ENCODE results near the gene CD4. TPM values are rescaled to one million over a fixed set of nuclear protein-coding genes. Genes with fewer than 3 reads are reported as not detected.

Gene CD4
- total RNA-seq, 2 experiments from 2014 or later = 324 to 327 TPM

DNA sequence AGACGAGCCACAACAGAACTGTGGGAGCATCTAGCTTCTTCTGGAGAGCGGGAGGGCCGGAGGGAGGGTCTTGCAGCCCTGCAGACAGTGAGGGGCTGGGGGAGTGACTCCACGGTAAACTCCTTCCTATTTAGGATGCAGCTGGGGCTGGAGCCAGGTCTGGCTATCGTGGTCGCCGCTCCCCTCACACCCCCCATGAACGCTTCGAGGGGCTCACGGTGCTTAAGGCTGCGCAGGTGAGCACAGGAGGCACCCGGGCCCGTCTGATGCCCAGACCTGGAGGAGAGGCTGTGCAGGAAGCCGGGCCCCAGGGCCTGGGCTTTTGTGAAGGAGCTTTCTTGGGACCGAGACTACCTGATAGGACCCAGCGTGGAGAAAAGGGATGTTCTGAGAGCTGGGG, 47.5 kb downstream of the CD4 start:
- Mint-ChIP-seq H3K27ac (no peak overlapping the region), H3K4me1 (peaks cover 9% of the 10 kb centered on the region), H3K9me3 (no peaks in the 10 kb centered on the region), H3K4me3 (no peak overlapping the region), H3K27me3 (peaks cover 8% of the 10 kb centered on the region), H3K36me3 (ENCODE audit: low read depth) (no peaks in the 10 kb centered on the region)
- ChIA-PET CTCF (interaction anchor here (0.8 to 3.9 kb wide), 11 partner anchors 8 to 113 kb away, joined by 3 to 35 read pairs (median 7); partner anchors contain the start of genes CDCA3, COPS7A, MLF2 and USP5), POLR2A (interaction anchor here (2.6 to 8.4 kb wide), 2 partner anchors 15 to 84 kb away, joined by 9 to 53 read pairs; partner anchors contain the start of genes CDCA3, MLF2 and USP5)
- DNase-seq = no peak

DNA sequence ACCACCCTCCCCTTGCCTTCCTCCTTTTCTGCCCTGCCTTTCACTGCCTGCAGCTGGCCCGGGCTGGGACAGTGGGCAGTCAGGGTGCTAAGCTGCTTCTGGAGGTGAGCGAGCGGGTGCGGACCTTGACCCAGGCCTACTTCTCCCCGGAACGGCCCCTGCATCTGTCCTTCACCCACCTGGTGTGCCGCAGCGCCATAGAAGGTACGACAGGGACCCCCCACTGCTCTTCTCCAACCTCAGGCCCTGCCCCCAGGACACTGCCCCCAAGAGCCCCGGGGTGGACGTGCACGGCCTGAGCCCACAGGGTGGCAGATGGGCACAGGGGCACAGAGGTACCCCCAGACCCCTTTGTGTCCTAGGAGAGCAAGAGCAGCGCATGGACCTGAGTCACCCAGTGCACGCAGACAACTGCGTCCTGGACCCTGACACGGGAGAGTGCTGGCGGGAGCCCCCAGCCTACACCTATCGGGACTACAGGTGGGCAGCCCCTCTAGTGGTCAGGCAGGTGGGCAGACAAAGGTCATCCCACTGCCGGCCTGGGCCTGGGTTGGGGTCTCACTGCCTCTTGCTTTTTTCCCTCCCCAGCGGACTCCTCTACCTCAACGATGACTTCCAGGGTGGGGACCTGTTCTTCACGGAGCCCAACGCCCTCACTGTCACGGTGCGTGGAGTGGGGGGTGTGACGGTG, 48.2 kb downstream of the CD4 start:
- H3K36me3 Mint-ChIP-seq (ENCODE audit: low read depth) = no peaks in the 10 kb centered on the region
- H3K4me3 Mint-ChIP-seq = no peak overlapping the region
- H3K4me1 Mint-ChIP-seq = peaks cover 9% of the 10 kb centered on the region
- H3K27me3 Mint-ChIP-seq = peaks cover 4% of the 10 kb centered on the region
- CTCF ChIA-PET = interaction anchor here (0.8 to 3.9 kb wide), 6 partner anchors 11 to 84 kb away, joined by 3 to 35 read pairs (median 8); partner anchors contain the start of genes CDCA3, MLF2 and USP5
- H3K9me3 Mint-ChIP-seq = no peaks in the 10 kb centered on the region
- DNase-seq = no peak
- no peak overlapping the region for H3K27ac Mint-ChIP-seq
- POLR2A ChIA-PET = interaction anchor here (2.6 to 8.4 kb wide), 2 partner anchors 14 to 85 kb away, joined by 9 to 53 read pairs; partner anchors contain the start of genes CDCA3, MLF2 and USP5

DNA sequence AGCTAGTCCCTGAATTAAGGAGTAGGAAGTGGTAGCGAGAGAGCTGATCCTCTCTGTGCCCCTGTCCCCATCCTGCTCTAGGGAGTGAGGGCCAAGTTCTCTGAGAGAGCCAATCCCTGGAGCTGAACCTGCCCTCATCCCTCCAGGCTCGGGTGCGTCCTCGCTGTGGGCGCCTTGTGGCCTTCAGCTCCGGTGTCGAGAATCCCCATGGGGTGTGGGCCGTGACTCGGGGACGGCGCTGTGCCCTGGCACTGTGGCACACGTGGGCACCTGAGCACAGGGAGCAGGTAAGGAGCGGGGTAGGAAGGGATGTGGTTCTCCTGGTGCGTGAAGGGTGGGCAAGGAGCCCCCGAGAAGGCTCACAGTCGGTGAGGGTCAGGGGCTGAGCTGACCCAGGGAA, 49.5 kb downstream of the CD4 start:
- no peak for DNase-seq
- no peaks in the 10 kb centered on the region for H3K36me3 Mint-ChIP-seq (ENCODE audit: low read depth)
- peaks cover 2% of the 10 kb centered on the region for H3K27me3 Mint-ChIP-seq
- no peak overlapping the region for H3K27ac Mint-ChIP-seq
- H3K4me3 Mint-ChIP-seq = no peak overlapping the region
- H3K4me1 Mint-ChIP-seq = peaks cover 9% of the 10 kb centered on the region
- no peaks in the 10 kb centered on the region for H3K9me3 Mint-ChIP-seq
- POLR2A ChIA-PET = interaction anchor here (1.4 to 2.5 kb wide), 3 partner anchors 9 to 13 kb away, joined by 5 to 19 read pairs (median 7); partner anchors contain the start of genes CDCA3, P3H3 and USP5
- CTCF ChIA-PET = interaction anchor here (0.6 to 1.1 kb wide), 3 partner anchors 13 to 179 kb away, joined by 3 to 4 read pairs (median 3); partner anchors contain the start of genes LPCAT3 and USP5

DNA sequence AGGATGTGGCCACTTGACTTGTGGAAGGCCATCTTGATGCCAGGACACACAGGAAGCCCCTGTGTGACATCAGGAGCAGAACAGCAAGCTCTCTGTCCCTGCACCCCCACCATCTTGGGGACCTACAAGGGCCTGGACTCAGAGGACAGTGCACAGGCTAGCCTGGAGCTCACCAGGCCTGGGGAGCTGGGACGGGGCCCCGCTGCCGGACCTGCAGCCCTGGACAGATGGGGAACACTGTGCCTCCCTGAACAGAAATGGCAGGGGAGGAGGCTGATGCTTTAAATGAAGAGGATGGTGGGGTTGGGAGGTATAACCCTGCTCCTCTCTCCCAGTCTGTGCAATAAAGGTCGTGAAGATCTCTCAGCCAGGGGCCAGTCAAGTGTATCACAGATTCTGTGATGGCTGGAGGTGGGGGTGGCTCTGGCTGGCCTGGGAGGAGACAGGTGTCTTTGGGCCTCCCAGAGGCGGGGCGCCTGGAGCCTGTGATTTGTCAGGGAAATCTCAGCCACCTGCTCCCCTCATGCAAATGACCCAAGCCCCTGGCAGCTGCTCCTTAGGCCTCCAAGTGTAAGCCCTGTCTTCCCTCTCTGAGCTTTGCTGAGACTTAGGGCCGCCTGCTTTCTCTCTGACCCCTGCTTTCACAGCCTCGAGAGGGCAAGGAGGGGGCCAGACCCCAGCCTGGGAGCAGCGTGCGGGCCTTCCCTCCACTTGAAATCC, 50.3 kb downstream of the CD4 start:
- no peak for DNase-seq
- ChIA-PET POLR2A (interaction anchor here (0.7 to 2.5 kb wide), 6 partner anchors 9 to 107 kb away, joined by 3 to 19 read pairs (median 4); partner anchors contain the start of genes CDCA3, P3H3 and USP5), CTCF (interaction anchor here (0.6 to 1.1 kb wide), 3 partner anchors 13 to 178 kb away, joined by 3 to 4 read pairs (median 3); partner anchors contain the start of genes LPCAT3 and USP5)
- Mint-ChIP-seq H3K27me3 (no peaks in the 10 kb centered on the region), H3K9me3 (no peaks in the 10 kb centered on the region), H3K36me3 (ENCODE audit: low read depth) (no peaks in the 10 kb centered on the region), H3K4me1 (peaks cover 7% of the 10 kb centered on the region), H3K4me3 (no peak overlapping the region), H3K27ac (no peak overlapping the region)

DNA sequence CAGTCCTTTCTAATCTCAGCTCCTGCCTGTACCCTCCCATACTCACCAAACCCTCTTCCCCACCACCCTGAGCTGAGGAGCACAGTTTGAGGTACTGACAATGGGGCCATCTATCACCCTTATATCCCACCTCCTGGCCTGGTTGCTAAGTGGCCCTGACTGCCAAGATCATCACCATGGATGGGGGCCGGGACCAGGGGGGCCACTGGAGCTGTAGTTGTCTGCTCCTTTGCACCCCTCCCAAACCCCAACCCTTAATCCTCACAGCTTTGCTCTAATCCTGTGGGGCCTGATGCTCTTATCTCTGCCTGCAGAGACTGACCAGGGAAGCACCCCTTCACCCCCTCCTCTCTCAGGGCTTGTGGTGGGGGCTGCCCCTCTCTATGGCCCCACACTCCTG, 51.0 kb downstream of the CD4 start:
- H3K9me3 Mint-ChIP-seq = no peaks in the 10 kb centered on the region
- no peaks in the 10 kb centered on the region for H3K27me3 Mint-ChIP-seq
- H3K27ac Mint-ChIP-seq = no peak overlapping the region
- H3K36me3 Mint-ChIP-seq (ENCODE audit: low read depth) = peaks cover 4% of the 10 kb centered on the region
- DNase-seq = no peak
- POLR2A ChIA-PET = interaction anchor here (0.7 to 2.5 kb wide), 6 partner anchors 8 to 108 kb away, joined by 3 to 19 read pairs (median 4); partner anchors contain the start of genes CDCA3, P3H3 and USP5
- no peak overlapping the region for H3K4me3 Mint-ChIP-seq
- peaks cover 4% of the 10 kb centered on the region for H3K4me1 Mint-ChIP-seq
- CTCF ChIA-PET = interaction anchor here (0.6 kb wide), 1 partner anchor 97 kb away, joined by 3 read pairs; no protein-coding TSS in a partner anchor

DNA sequence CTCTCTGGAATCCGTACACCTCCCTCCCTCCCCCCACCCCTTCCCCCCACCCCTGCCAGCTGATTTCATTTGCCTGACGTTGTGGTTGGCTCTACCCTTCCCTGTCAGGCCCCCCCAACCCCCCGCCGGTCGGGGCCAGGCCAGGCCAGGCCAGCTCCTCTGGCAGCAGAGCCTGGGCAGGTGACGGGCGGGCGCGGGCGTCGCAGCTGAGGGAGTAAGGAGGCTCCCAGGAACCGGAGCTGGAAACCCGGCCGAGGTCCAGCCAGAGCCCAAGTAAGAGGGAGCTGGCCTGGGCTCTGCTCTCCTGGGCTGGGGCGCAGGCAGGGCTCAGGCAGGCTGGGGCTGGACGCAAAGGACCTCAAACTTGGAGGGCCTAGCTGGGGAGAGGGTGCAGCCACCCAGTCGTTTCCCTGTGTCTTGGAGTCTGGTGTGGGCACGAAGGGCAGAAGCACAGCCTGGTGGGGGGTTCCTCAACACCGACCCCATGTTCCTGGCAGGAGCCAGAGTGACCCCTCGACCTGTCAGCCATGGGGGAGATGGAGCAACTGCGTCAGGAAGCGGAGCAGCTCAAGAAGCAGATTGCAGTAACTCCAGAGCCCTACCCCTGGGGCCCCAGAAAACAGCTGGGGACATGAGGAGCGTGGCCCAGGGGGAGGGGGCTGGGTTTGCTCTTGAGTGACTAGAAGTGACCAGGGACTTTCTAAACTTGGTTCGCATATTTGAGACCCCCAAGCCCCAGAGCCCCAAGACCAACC, 51.6 kb downstream of the CD4 start, which contains the start of gene GNB3:
Gene GNB3 (plus strand): TSS at position 165 of the 755 bp plus-strand sequence. CDS start 363 bp downstream, at position 528.
- H3K4me1 Mint-ChIP-seq = no peaks in the 10 kb centered on the region
- H3K36me3 Mint-ChIP-seq (ENCODE audit: low read depth) = peaks cover 6% of the 10 kb centered on the region
- DNase-seq = no peak
- CTCF ChIA-PET = interaction anchor here (0.6 to 1.2 kb wide), 2 partner anchors 29 to 97 kb away, joined by 3 read pairs; no protein-coding TSS in a partner anchor
- no peaks in the 10 kb centered on the region for H3K9me3 Mint-ChIP-seq
- no peak within 1 kb of the TSS for H3K4me3 Mint-ChIP-seq
- no peak within 1 kb of the TSS for H3K27ac Mint-ChIP-seq
- no peaks in the 10 kb centered on the region for H3K27me3 Mint-ChIP-seq
- POLR2A ChIA-PET = interaction anchor here (1.0 to 2.5 kb wide), 6 partner anchors 10 to 88 kb away, joined by 3 to 19 read pairs (median 5); partner anchors contain the start of genes CDCA3, P3H3 and USP5

DNA sequence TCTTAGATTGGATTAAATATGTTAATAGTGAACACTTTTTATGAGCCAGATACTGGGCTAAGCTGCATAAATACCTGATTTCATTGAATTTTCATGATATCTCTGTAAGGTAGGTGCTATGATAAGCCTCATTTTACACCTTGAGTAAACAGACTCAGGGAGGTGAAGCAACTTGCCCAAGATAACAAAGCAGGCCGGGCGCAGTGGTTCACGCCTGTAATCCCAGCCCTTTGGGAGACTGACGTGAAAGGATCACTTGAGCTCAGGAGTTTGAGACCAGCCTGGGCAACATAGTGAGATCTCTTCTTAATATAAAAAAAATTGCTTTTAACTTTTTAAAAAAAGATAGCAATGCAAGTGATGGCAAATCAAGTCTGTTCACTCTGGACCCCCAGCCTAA, 52.7 kb downstream of the CD4 start:
- ChIA-PET CTCF (interaction anchor here (1.1 to 1.4 kb wide), 2 partner anchors 9 to 17 kb away, joined by 3 to 5 read pairs; no protein-coding TSS in a partner anchor), POLR2A (interaction anchor here (1.2 to 1.7 kb wide), 2 partner anchors 9 to 90 kb away, joined by 3 to 7 read pairs; partner anchors contain the start of genes CDCA3 and USP5)
- DNase-seq = no peak
- Mint-ChIP-seq H3K27me3 (no peaks in the 10 kb centered on the region), H3K36me3 (ENCODE audit: low read depth) (peaks cover 16% of the 10 kb centered on the region), H3K4me3 (no peak overlapping the region), H3K9me3 (no peaks in the 10 kb centered on the region), H3K27ac (no peak overlapping the region), H3K4me1 (no peaks in the 10 kb centered on the region)

DNA sequence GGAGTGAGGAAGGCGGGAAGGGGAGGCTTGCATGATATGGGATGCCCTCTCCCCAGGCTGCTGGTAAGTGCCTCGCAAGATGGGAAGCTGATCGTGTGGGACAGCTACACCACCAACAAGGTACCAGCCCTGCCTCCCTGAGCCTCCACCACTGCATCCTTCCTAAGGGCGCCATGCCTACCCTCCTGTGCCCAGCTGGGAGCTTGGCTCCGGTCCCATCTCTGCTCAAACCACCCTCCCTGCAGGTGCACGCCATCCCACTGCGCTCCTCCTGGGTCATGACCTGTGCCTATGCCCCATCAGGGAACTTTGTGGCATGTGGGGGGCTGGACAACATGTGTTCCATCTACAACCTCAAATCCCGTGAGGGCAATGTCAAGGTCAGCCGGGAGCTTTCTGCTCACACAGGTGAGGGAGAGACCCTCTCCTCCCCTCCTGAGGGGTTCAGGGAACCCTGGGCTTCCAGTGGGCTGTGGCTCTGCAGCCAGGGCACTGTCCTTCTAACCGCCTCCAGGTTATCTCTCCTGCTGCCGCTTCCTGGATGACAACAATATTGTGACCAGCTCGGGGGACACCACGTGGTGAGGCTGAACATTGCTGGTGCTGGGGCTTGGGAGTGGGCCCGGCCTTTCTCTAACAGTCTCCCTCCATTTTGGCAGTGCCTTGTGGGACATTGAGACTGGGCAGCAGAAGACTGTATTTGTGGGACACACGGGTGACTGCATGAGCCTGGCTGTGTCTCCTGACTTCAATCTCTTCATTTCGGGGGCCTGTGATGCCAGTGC, 54.0 kb downstream of the CD4 start:
- peaks cover 4% of the 10 kb centered on the region for H3K4me1 Mint-ChIP-seq
- CTCF ChIA-PET = interaction anchor here (0.7 to 2.5 kb wide), 4 partner anchors 9 to 26 kb away, joined by 3 to 17 read pairs (median 7); no protein-coding TSS in a partner anchor
- H3K4me3 Mint-ChIP-seq = no peak overlapping the region
- H3K36me3 Mint-ChIP-seq (ENCODE audit: low read depth) = peaks cover 26% of the 10 kb centered on the region
- no peak overlapping the region for H3K27ac Mint-ChIP-seq
- DNase-seq = no peak
- POLR2A ChIA-PET = interaction anchor here (0.6 to 2.5 kb wide), 5 partner anchors 9 to 26 kb away, joined by 3 to 10 read pairs (median 4); partner anchors contain the start of gene TPI1
- H3K27me3 Mint-ChIP-seq = no peaks in the 10 kb centered on the region
- no peaks in the 10 kb centered on the region for H3K9me3 Mint-ChIP-seq

DNA sequence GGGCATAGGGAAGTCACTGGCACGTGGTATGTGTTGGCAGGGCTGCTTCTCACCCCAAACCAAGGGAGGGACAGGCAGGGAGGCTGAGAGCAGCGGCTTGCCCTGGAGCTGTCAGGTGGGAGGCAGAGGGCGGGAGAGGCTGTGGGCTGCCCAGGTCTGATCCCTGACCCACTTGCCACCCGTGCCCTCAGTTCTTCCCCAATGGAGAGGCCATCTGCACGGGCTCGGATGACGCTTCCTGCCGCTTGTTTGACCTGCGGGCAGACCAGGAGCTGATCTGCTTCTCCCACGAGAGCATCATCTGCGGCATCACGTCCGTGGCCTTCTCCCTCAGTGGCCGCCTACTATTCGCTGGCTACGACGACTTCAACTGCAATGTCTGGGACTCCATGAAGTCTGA, 56.1 kb downstream of the CD4 start:
- no peak for DNase-seq
- peaks cover 41% of the 10 kb centered on the region for H3K36me3 Mint-ChIP-seq (ENCODE audit: low read depth)
- H3K27ac Mint-ChIP-seq = no peak overlapping the region
- no peaks in the 10 kb centered on the region for H3K9me3 Mint-ChIP-seq
- ChIA-PET CTCF (interaction anchor here (0.6 to 2.5 kb wide), 3 partner anchors 9 to 165 kb away, joined by 3 to 8 read pairs (median 5); no protein-coding TSS in a partner anchor), POLR2A (interaction anchor here (1.2 to 2.5 kb wide), 3 partner anchors 11 to 21 kb away, joined by 3 to 10 read pairs (median 3); partner anchors contain the start of gene TPI1)
- no peak overlapping the region for H3K4me3 Mint-ChIP-seq
- H3K4me1 Mint-ChIP-seq = peaks cover 23% of the 10 kb centered on the region
- no peaks in the 10 kb centered on the region for H3K27me3 Mint-ChIP-seq

DNA sequence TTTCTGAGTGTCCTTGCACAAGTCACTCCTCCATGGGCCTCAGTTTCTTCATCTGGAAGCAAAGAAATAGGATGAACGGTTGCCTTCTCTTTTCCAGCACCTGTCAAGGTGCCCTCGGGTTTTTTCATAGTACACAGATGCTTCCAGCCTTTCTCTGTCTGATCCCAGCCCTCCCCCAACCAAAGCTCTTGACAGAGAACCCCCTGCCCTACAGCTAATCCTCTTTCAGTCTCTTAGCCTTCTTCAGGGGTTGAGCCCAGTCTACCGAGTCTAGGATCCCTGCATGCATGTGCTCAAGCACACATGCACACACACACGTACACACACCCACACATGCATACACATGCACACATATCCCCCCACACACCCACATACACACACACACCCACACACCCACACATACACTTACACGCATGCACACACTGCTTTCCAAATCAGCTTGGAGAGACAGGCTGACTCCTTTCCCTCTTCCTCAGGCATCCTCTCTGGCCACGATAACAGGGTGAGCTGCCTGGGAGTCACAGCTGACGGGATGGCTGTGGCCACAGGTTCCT, 57.1 kb downstream of the CD4 start:
- DNase-seq = no peak
- H3K36me3 Mint-ChIP-seq (ENCODE audit: low read depth) = peaks cover 46% of the 10 kb centered on the region
- no peaks in the 10 kb centered on the region for H3K9me3 Mint-ChIP-seq
- H3K4me1 Mint-ChIP-seq = peaks cover 28% of the 10 kb centered on the region
- no peak overlapping the region for H3K27ac Mint-ChIP-seq
- CTCF ChIA-PET = interaction anchor here (0.6 kb wide), 1 partner anchor 166 kb away, joined by 3 read pairs; no protein-coding TSS in a partner anchor
- no peaks in the 10 kb centered on the region for H3K27me3 Mint-ChIP-seq
- H3K4me3 Mint-ChIP-seq = no peak overlapping the region
- POLR2A ChIA-PET = no interaction called here

DNA sequence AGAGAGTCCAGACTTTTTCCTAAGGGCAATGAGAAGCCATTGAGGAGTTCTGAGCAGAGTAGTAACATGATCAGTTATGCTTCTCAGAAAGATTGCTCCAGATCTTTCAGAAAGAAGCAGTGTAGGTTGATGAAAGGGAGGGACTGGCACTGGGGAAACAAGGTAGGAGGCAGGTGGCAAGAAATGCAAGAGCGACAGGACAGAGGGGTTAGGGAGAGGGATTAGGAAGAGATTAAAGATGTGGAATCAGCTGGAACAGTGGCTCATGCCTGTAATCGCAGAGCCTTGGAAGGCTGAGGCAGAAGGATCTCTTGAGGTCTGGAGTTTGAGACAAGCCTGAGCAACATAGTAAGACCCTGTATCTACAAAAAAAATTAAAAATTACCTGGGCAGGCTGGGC, 58.3 kb downstream of the CD4 start:
- Mint-ChIP-seq H3K4me3 (no peak overlapping the region), H3K9me3 (no peaks in the 10 kb centered on the region), H3K27me3 (no peaks in the 10 kb centered on the region), H3K27ac (no peak overlapping the region), H3K36me3 (ENCODE audit: low read depth) (peaks cover 46% of the 10 kb centered on the region), H3K4me1 (peaks cover 30% of the 10 kb centered on the region)
- no peak for DNase-seq
- ChIA-PET CTCF (interaction anchor here (1.4 kb wide), 1 partner anchor 12 kb away, joined by 9 read pairs; no protein-coding TSS in a partner anchor), POLR2A (interaction anchor here (1.0 to 8.9 kb wide), 2 partner anchors 8 to 20 kb away, joined by 5 to 312 read pairs; partner anchors contain the start of genes SPSB2 and TPI1)

All from activated CD4-positive, alpha-beta memory T cell treated with anti-CD3 and anti-CD28 coated beads, Interleukin-2, amount 10 ng/mL, durations not matched to agents 7 days and 5 days (primary cell).